T-helper 2 cell (primary cell): Measurements from ENCODE around the gene RAB37.

Source experiments
- DNase-seq, 5 experiments: peaks; one replicate each; pipeline versions ENCODE4 v3.0.0 to v3.0.0-alpha.2; 2012 to 2022

Gene RAB37

DNA sequence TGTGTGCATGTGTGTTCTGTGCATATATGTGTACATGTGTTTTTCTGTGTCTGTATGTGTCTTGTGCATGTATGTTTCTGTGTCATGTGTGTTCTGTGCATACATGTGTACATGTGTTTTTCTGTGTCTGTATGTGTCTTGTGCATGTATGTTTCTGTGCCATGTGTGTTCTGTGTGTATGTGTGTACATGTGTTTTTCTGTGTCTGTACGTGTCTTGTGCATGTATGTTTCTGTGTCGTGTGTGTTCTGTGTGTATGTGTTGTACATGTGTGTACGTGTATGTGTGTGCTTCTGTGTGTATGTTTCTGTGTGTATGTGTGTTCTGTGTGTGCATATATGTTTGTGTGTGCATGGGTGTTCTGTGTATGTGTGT, 8.4 kb upstream of the RAB37 start:
- no peak for DNase-seq

DNA sequence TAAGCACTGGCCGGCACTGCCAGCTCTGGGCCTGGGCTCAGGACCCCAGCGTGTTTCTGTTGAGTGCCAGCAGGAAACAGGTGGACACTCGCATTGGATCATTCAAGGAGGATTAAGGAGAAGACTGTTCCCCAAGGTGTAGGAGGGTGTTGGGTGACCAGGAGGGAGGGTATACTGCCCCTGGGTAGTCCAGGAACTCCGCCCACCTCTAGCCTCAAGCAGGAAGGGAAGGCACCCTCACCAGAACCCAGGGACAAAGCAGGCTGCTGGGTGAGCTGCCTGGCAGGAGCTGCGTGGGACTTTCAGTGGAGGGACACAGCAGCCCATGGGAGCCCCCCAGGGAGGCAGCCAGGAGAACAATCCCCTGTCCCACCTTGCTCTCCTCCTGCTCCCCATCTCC, 7.7 kb upstream of the RAB37 start:
- DNase-seq, result no peak

DNA sequence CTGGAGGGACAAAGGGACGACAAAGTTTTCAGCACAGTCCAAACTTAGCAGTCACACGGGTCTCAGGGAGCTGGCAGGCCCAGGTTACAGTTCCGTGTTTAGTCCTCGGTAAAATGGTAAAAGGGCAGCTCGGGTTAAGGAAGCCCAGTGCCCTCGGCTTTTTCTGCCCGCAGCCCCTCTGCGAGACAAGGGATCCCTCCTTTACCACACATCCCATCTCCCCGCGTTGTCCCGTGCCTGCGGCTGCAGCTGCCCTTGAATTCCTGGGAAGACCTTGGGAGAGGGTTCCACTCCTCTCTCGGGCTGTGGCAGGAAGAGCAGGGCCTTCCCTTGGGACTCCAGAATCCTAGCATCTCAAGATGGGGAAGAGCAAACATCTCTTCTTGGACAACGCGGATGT, 7.2 kb upstream of the RAB37 start:
- DNase-seq, result no peak

DNA sequence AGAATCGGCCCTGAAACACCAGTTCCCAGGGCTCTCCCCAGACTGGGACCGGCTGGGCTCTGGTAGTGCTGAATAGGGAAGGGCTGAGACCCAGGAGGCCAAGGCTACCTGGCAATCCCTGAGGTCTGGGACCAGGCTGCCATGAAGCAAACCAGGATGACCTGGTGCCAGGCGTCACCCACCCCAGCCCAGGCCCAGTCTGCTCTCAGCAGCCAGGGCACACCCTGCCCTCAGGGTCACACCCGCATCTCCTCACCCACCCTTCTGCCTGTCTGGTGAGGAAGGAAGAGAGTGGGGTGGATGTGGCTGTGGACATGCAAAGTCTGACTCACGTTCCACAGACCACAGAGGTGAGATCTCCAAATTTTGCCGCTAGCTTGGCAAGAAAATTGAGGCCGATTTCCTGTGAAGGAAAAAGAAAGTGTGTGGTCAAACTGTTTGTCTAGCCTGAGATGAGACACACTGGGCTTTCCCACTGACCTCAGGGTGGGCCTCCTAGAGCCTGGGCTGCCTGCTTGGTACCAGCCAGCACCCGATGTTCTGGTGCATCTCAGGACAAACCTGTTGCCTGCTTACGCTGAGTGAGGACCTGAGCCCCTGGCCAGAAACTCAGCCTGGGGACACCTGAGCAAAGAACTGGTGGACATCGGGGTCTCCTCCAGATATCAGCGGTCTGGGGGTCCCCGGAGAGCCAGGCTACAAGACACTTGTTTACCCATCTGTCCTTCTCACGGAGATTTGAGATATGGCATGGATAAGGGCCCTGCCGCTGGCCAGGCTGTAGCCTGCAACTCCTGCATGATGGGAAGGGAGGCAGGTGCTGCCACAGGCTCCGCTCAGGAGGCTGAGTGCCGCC, 6.3 kb upstream of the RAB37 start:
- DNase-seq, result peak in 2 of 5 experiments; percentile 84 to 88

DNA sequence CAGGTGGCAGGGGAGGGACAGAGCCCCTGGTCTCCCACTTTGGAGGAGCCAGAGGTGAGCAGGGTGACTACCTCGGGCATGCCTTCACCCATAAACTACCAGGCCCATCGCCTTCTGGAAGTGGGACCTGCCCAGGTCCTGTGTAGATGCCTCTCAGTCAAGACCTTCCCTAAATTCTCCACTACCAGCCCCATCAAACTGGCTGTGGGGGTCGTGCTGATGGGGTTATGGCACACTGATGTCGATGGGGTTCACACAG, 5.8 kb upstream of the RAB37 start:
- no peak for DNase-seq

DNA sequence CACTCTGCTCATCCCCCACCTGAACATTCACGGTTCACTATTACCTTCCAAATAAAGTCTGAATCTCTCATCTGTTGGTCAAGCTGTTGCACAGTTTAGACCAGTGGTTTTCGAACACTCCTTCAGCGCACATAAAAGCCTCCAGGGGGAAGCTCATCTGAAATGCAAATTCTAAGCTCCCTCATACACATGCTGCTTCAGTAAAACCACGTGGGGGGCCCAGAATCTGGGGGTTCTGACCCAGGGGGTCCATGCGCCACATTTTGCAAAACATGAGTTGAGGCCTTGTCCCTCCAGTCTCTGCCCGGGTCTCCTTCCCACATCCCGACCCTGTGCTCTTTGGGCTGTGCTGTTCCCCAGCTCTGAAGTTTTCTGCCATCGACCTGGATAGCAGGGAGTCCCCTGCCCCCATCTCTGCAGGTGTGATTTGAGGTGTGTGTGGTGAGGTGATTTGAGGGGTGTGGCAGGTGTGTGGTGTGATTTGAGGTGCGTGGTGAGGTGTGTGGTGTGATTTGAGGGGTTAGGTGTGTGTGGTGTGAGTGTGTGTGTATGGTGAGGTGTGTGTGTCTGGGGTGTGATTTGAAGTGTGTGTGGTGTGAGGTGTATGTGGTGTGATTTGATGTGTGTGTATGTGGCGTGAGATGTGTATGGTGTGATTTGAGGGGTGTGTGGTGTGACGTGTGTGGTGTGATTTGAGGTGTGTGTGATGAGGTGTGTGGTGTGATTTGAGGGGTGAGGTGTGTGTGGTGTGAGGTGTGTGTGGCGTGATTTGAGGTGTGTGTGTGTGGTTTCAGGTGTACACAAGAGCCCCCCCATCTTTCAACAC, 4.8 kb upstream of the RAB37 start:
- no peak for DNase-seq

DNA sequence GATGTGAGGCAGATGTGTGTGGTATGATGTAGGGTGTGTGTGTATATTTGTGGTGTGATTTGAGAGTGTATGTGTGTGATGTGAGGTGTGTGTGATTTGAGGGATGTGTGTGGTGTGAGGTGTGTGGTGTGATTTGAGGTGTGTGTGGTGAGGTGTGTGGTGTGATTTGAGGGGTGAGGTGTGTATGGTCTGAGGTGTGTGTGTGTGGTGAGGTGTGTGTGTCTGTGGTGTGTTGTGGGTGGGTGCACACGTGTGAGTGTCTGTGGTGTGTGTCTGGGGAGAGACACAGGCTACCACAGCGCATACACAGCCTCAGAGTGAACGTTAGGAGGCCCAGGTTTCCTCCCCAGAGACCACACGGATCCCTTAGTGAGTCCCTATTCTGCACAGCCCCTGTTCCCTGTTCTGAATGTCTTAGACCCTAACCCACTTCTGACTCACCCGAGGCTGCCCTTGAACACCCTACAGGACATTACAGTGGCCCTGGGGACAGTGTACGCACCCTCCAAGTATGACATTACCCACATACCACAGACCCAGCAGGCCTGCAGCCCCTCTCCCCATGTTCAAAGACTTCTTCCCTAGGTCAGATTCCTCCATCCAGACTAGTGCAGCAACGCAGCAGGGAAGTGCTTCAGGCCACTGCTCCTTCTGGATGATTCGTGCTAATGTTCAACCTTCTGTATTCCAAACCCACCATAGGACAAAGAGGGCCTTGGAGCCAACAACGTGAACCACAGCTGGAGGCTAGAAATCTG, 3.5 kb upstream of the RAB37 start:
- peak in 2 of 5 experiments; percentile 41 to 69 for DNase-seq

DNA sequence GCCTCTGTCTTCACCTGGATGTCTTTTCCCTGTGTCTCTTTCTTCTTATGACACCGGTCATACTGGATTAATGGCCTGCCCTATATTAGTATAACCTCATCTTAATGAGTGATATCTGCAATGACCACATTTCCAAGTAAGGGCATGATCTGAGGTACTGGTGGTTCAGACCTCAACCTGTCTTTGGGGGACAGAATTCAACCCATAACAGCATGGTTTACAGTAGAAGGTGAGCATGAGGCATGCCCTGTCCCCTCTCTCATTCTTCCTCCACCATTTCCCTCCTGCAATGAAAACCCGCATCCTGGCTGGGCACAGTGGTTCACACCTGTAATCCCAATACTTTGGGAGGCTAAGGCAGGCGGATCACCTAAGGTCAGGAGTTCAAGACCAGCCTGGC, 2.8 kb upstream of the RAB37 start:
- DNase-seq, result no peak

DNA sequence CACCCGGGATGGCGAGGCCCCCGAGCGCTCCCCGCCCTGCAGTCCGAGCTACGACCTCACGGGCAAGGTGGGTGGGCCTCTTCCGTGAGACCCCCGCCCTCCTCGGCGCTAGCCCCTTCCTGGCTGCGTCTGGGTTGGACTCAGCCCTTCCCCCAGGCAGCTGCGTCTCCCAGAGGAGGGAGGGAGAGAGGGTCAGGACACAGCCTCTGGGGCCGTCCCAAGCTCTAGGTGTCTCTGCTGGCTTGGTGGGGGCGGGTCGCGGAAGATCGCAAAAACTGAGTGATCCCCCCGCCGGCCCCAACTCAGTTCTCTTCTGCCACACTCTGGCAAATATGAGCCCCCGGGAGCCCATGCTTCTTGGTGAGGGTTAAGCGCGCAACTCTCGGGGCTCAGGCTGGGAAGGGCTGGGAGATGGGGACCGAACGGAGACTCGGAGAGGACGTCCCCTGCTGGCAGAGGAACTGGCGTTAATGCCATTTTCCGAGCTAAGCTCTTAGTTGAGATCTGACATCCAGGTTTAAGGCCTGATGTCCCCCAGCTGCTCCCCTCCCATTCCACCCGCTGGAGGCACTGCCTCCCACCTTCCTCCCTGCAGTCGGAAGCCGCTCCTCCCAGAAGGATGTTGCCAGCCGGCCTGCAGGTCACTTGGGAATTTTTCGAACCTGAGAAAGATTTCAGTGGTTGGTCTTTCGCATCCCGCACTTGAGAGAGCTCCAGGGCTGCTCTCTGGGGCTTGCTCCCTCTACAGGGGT, 419 bp downstream of the RAB37 start:
- peak in 3 of 5 experiments; percentile 36 to 71 (median 36) for DNase-seq

DNA sequence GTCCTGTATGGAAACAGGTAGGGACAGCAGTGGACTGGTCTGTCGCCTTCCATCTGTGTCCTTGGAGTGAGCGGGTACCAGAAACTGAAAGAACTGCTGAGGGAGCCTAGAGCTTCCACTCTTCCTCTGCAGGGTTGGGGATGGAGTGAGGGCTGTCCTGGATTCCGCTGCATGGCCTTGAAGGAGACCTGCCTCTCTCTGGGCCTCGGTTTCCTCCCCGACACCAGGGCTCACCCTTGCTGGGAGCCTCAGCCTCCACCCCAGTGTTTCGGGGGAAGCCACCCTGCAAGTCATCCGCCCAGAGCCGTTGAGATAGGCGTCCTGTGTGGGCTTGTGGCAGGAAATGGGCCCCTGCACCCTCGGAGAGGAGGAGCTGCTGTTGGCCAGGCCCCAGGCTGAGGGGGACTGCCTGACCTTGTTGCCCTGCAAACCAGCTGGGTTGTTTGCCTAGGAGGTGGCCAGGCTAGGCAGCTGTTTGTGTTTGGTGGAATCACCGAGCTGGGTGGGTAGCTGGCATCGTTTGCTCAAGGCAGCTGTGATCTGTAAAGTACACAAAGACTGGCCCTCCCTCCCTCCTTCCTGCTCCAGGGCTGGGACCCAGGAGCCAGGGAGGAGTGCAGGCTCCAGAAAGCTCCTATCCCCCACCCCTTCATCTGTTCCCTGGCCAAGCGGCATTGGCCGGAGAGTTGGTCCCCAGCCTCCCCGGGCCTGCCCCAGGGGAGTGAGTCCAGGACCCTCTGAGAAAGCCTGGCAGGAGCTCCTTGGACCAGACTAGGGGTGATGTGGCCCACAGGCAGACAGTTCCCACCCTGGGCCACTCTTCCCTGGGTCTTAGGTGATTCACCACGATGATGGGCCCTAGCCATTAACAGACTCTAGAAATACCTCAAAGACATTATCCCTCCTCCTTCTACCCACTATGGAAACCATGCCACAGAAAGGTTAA, 1.3 kb downstream of the RAB37 start:
- DNase-seq, result peak; percentile 25 to 98 (median 62)

DNA sequence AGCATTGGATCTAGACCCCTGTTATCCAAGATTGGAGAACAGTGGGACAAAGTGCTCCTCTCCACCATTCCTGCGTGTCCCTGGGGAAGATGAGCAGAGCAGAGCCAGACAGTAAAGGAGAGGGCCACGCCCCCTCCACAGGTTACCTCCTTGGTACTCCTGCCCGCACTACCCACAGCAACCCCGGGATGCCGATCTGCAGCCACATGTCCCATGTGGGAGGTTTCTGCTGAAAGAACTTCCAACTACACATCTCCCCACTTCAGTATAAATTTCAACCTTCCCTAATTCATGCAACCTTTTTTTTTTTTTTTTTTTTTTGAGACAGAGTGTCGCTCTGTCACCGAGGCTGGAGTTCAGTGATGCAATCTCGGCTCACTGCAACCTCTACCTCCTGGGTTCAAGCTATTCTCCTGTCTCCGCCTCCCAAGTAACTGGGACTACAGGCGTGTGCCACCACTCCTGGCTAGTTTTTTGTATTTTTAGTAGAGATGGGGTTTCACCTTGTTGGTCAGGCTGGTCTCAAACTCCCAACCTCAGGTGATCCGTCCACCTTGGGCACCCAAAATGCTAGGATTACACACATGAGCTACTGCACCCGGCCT, 2.3 kb downstream of the RAB37 start:
- peak in 2 of 5 experiments; percentile 38 to 63 for DNase-seq

DNA sequence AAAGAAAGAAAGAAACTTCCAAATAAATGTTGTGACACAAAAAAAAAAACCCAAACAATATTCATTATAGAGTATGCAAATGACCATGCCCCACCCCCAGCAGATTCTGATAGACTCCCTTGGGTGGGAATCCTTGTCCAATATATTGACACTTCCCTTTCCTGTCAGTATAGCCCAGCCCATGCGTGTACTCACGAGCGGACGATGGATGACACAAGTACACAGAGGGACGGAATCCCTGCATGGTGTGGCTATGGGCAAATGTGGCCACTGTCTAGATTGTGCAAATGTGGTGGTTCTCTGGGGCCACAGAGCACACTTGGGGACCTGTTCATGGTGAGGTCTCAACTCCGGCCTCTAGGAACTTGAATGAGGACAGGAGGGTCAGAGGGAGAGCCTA, 3.1 kb downstream of the RAB37 start:
- no peak for DNase-seq

DNA sequence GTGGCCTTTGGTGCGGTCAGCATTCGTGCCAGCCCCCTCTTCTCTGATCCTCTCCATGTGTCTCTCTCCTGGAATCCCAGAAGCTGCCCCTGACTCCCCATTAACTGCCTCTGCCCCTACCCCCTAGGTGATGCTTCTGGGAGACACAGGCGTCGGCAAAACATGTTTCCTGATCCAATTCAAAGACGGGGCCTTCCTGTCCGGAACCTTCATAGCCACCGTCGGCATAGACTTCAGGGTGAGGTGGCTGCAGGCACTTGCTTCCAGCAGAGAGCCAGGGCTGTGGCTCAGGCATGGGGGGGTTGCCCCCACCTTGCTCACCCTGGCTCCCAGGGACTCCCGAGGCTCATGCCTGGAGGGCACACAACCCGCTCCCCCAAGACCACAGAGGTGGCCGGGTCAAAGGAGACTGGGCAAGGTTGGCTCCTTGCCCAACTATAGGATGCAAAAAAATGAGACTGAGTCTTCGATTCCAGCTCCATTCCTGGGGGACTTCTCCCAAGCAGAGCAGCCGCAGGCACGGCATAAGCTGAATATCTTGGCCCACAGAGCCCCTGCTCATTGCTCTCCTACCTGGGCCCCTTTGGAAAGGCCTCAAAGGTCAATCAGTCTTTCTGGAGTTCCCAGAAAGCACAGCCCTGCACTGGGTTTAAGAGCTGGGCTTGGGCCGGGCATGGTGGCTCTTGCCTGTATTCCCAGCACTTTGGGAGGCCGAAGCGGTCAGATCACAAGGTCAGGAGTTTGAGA, 3.8 kb downstream of the RAB37 start:
- DNase-seq, result no peak

DNA sequence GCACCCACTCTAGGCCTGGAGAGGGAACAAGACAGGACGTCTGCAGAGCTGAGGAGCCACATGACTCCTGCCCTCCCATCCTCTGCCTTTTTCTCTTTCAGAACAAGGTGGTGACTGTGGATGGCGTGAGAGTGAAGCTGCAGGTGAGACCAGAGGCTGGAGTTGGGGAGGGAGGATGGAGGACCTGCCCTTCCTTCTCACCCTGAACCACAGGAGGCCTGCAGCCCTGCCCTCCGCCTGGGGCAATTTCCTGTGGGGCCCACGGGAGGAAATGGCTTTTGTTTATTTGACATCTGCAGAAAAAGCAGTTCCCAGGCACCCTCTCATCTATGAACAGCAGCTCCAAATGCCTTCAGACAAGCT, 5.1 kb downstream of the RAB37 start:
- peak in 2 of 5 experiments; percentile 64 to 94 for DNase-seq

DNA sequence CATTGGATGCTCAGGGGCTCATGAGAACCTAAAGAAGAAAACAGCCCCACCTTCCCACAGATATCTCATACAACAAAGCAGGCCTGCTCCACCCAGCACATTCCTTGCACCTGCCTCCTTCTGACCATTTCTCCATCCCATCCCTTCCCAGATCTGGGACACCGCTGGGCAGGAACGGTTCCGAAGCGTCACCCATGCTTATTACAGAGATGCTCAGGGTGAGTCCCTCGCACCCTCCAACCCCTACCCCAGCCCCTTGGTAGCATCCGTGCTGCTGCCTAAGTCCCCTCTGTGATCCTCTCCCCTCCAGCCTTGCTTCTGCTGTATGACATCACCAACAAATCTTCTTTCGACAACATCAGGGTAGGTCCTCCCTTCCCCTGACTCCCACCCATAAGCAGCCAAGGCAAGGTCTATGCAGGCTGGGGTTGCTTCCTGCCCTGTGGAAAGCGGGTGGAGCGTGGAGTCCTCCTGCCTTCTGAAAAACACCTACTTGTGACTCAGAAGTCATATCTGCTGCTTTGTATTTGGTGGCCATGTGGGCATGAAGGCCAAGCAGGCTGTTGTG, 6.0 kb downstream of the RAB37 start:
- no peak for DNase-seq

DNA sequence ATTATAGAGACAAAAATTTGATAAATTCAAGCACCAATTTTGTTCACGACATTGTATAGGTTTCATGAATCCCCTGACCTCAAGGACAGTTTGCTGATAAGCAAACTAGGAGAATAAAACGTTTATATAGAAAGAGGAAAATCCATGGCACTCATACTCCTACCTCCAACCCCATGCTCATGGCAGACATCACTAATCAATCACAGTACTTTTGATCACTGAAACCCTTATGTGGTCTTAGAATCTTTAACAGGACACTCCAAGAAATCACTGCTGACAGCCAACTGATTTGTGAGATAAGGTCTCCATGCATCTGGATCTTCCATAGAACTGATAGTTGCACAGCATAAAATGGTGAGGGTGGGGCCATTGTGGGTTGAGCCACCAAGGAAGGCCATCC, 6.7 kb downstream of the RAB37 start:
- no peak for DNase-seq

DNA sequence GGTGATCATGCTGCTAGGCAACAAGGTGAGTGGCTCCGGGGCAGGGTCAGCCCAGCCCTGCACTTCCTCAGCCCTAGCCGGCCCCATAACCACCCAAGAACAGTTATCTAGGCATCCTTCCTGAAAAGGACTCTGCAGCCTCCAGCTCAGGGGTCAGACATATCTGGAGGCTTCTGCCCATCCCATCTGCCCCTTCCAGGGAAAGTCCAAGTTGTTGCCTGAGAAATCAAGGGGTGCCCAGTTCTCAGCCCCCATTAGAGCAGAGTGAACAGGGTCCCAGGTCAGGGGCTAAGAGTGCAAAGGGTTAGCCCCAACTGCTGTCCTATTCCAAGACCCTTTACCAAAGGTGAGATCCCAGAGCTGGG, 7.3 kb downstream of the RAB37 start:
- no peak for DNase-seq

DNA sequence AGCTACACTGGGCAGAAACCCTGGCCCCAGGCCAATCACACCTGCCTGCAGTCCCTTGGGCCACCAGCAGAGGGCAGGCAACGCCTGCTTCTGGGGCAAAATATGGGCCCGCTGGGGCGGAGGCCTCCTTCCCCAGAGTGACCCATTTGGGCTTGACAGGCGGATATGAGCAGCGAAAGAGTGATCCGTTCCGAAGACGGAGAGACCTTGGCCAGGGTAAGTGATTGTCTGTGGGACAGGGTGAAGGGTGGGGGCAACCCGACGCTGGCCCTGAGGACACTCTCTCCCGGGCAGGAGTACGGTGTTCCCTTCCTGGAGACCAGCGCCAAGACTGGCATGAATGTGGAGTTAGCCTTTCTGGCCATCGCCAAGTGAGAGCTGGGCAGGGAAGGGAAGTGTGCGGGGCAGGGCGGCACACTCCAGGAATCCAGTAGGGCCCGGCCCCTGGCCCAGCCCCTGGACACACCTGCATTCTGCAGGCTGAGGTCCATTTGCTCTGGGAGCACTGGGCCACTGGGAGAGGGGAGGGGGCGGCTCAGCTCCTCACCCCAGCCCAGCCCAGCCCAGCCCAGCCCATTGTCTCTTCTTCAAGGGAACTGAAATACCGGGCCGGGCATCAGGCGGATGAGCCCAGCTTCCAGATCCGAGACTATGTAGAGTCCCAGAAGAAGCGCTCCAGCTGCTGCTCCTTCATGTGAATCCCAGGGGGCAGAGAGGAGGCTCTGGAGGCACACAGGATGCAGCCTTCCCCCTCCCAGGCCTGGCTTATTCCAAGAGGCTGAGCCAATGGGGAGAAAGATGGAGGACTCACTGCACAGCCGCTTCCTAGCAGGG, 7.9 kb downstream of the RAB37 start:
- peak; percentile 68 to 83 (median 75) for DNase-seq

DNA sequence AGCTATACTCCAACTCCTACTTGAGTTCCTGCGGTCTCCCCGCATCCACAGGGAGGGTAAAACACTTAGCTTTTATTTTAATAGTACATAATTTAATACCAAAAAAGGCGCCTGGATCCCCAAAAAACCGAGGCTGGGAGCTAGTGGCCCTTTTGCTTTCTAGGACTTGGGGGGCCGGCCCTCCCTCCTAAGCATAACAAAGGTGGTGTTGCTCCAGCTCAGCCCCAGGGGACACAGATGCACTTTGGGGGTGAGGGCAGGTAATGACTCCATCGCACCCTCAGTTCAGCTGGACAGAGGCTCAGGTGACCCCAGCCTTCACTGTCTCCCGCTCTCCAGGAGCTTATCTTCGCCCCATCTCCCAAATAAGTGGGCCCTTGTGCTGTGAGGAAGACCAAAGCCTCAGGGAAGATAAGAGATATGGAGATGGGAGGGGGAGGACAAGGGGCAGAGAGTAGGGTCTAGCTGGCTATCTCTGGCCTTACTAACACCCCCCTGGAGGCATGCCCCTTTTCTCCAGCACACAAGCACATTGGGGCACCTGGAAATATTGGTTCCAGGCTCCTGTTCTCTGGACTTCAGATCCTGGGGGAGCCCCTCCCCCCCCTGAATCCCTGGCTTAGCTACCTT, 8.6 kb downstream of the RAB37 start:
- no peak for DNase-seq
